ENCODE data around the gene TRMT44.

TRMT44 gene

GRCh38 chr4:8505229-8505628, 64.7 kb downstream of the TRMT44 start:
- Histone ChIP-seq H3K9me3 (ENCODE audit: low read depth, low read length) (no peaks in the 10 kb centered on the region), H3K9ac (ENCODE audit: insufficient read length) (no peak overlapping the region), H3K36me3 (ENCODE audit: insufficient read depth, low read length) (no peaks in the 10 kb centered on the region), H3K27ac (no peak overlapping the region), H3K4me3 (no peak overlapping the region)
- no peak for DNase-seq (ENCODE audit: low read depth, low spot score)
- TF ChIP-seq EZH2 (IDR thresholded peaks at IDR 0.05) (no peak), POLR2AphosphoS5 (IDR thresholded peaks at IDR 0.05; ENCODE audit: borderline replicate concordance, low read depth, low read length) (no peak), FOXP2 (optimal IDR thresholded peaks at IDR 0.05; ENCODE audit: control extremely low read depth, extremely low read length, insufficient read depth) (no peak)

GRCh38 chr4:8506006-8506372, 65.4 kb downstream of the TRMT44 start:
- TF ChIP-seq EZH2 (IDR thresholded peaks at IDR 0.05) (no peak), FOXP2 (optimal IDR thresholded peaks at IDR 0.05; ENCODE audit: control extremely low read depth, extremely low read length, insufficient read depth) (no peak), POLR2AphosphoS5 (IDR thresholded peaks at IDR 0.05; ENCODE audit: borderline replicate concordance, low read depth, low read length) (no peak)
- no peak overlapping the region for H3K27ac ChIP-seq
- DNase-seq (ENCODE audit: low read depth, low spot score), result no peak
- no peaks in the 10 kb centered on the region for H3K36me3 ChIP-seq (ENCODE audit: insufficient read depth, low read length)
- H3K9ac ChIP-seq (ENCODE audit: insufficient read length), result no peak overlapping the region
- H3K9me3 ChIP-seq (ENCODE audit: low read depth, low read length), result no peaks in the 10 kb centered on the region
- H3K4me3 ChIP-seq, result no peak overlapping the region

- Histone ChIP-seq H3K9ac (ENCODE audit: insufficient read length) (no peak overlapping the region), H3K27ac (no peak overlapping the region), H3K4me3 (no peak overlapping the region), H3K36me3 (ENCODE audit: insufficient read depth, low read length) (no peaks in the 10 kb centered on the region), H3K9me3 (ENCODE audit: low read depth, low read length) (no peaks in the 10 kb centered on the region)
- no peak for DNase-seq (ENCODE audit: low read depth, low spot score)
- no peak for TF ChIP-seq FOXP2 (optimal IDR thresholded peaks at IDR 0.05; ENCODE audit: control extremely low read depth, extremely low read length, insufficient read depth)
- TF ChIP-seq POLR2AphosphoS5 (IDR thresholded peaks at IDR 0.05; ENCODE audit: borderline replicate concordance, low read depth, low read length), result no peak
- TF ChIP-seq EZH2 (IDR thresholded peaks at IDR 0.05), result no peak
Measured at GRCh38 chr4:8506373-8507195, 66.0 kb downstream of the TRMT44 start.

GRCh38 chr4:8507196-8507570, 66.6 kb downstream of the TRMT44 start:
- Histone ChIP-seq H3K36me3 (ENCODE audit: insufficient read depth, low read length) (no peaks in the 10 kb centered on the region), H3K9ac (ENCODE audit: insufficient read length) (no peak overlapping the region), H3K27ac (no peak overlapping the region), H3K9me3 (ENCODE audit: low read depth, low read length) (no peaks in the 10 kb centered on the region), H3K4me3 (no peak overlapping the region)
- no peak for TF ChIP-seq POLR2AphosphoS5 (IDR thresholded peaks at IDR 0.05; ENCODE audit: borderline replicate concordance, low read depth, low read length)
- TF ChIP-seq FOXP2 (optimal IDR thresholded peaks at IDR 0.05; ENCODE audit: control extremely low read depth, extremely low read length, insufficient read depth), result no peak
- TF ChIP-seq EZH2 (IDR thresholded peaks at IDR 0.05), result no peak
- no peak for DNase-seq (ENCODE audit: low read depth, low spot score)

GRCh38 chr4:8507624-8508023, 67.0 kb downstream of the TRMT44 start:
- no peak for DNase-seq (ENCODE audit: low read depth, low spot score)
- no peaks in the 10 kb centered on the region for H3K36me3 ChIP-seq (ENCODE audit: insufficient read depth, low read length)
- no peak overlapping the region for H3K27ac ChIP-seq
- no peak overlapping the region for H3K4me3 ChIP-seq
- no peaks in the 10 kb centered on the region for H3K9me3 ChIP-seq (ENCODE audit: low read depth, low read length)
- no peak overlapping the region for H3K9ac ChIP-seq (ENCODE audit: insufficient read length)
- TF ChIP-seq POLR2AphosphoS5 (IDR thresholded peaks at IDR 0.05; ENCODE audit: borderline replicate concordance, low read depth, low read length), result no peak
- TF ChIP-seq EZH2 (IDR thresholded peaks at IDR 0.05), result no peak
- TF ChIP-seq FOXP2 (optimal IDR thresholded peaks at IDR 0.05; ENCODE audit: control extremely low read depth, extremely low read length, insufficient read depth), result no peak

- H3K27ac ChIP-seq, result no peak overlapping the region
Measured at GRCh38 chr4:8508266-8508665, 67.7 kb downstream of the TRMT44 start.

GRCh38 chr4:8508740-8509139, 68.2 kb downstream of the TRMT44 start:
- no peaks in the 10 kb centered on the region for H3K36me3 ChIP-seq (ENCODE audit: insufficient read depth, low read length)
- no peak for DNase-seq (ENCODE audit: low read depth, low spot score)
- TF ChIP-seq FOXP2 (optimal IDR thresholded peaks at IDR 0.05; ENCODE audit: control extremely low read depth, extremely low read length, insufficient read depth) (no peak), EZH2 (IDR thresholded peaks at IDR 0.05) (no peak), POLR2AphosphoS5 (IDR thresholded peaks at IDR 0.05; ENCODE audit: borderline replicate concordance, low read depth, low read length) (no peak)
- no peaks in the 10 kb centered on the region for H3K9me3 ChIP-seq (ENCODE audit: low read depth, low read length)
- H3K4me3 ChIP-seq, result no peak overlapping the region
- H3K27ac ChIP-seq, result no peak overlapping the region
- no peak overlapping the region for H3K9ac ChIP-seq (ENCODE audit: insufficient read length)

More at GRCh38 chr4:8508266-8508665, 67.7 kb downstream of the TRMT44 start:
- Histone ChIP-seq H3K36me3 (ENCODE audit: insufficient read depth, low read length) (no peaks in the 10 kb centered on the region), H3K9me3 (ENCODE audit: low read depth, low read length) (no peaks in the 10 kb centered on the region), H3K9ac (ENCODE audit: insufficient read length) (no peak overlapping the region), H3K4me3 (no peak overlapping the region)
- DNase-seq (ENCODE audit: low read depth, low spot score), result no peak
- no peak for TF ChIP-seq EZH2 (IDR thresholded peaks at IDR 0.05)
- no peak for TF ChIP-seq FOXP2 (optimal IDR thresholded peaks at IDR 0.05; ENCODE audit: control extremely low read depth, extremely low read length, insufficient read depth)

- DNase-seq (ENCODE audit: low read depth, low spot score), result no peak
- H3K36me3 ChIP-seq (ENCODE audit: insufficient read depth, low read length), result no peaks in the 10 kb centered on the region
- no peak overlapping the region for H3K9ac ChIP-seq (ENCODE audit: insufficient read length)
- no peaks in the 10 kb centered on the region for H3K9me3 ChIP-seq (ENCODE audit: low read depth, low read length)
- no peak overlapping the region for H3K27ac ChIP-seq
- no peak overlapping the region for H3K4me3 ChIP-seq
- TF ChIP-seq POLR2AphosphoS5 (IDR thresholded peaks at IDR 0.05; ENCODE audit: borderline replicate concordance, low read depth, low read length) (no peak), FOXP2 (optimal IDR thresholded peaks at IDR 0.05; ENCODE audit: control extremely low read depth, extremely low read length, insufficient read depth) (no peak), EZH2 (IDR thresholded peaks at IDR 0.05) (no peak)
Measured at GRCh38 chr4:8509311-8509950, 68.9 kb downstream of the TRMT44 start.
